Panc1 (cell line): ENCODE measurements around the gene KCNAB1.

Source experiments
- CTCF ChIP-seq: fragments of 450-650 bp; IDR thresholded peaks from 2 replicates; pipeline ENCODE4 v1.5.1; 2017; ENCODE audit warnings: mild to moderate bottlenecking
- POLR2AphosphoS5 ChIP-seq: IDR thresholded peaks from 2 replicates; pipeline ENCODE4 v1.6.1; 2012; ENCODE audit warnings: mild to moderate bottlenecking, low read depth, low read length, moderate library complexity
- SIN3A ChIP-seq: IDR thresholded peaks from 2 replicates; pipeline ENCODE4 v1.6.1; 2012; ENCODE audit warnings: low read depth, mild to moderate bottlenecking, low read length, moderate library complexity, borderline replicate concordance; ENCODE audit not compliant: insufficient read depth
- TCF7L2 ChIP-seq: IDR thresholded peaks from 2 replicates; pipeline ENCODE4 v1.6.1; 2011; ENCODE audit warnings: mild to moderate bottlenecking, low read depth, low read length, inconsistent platforms

- no peak for TF ChIP-seq CTCF
- no peak for TF ChIP-seq POLR2AphosphoS5
- TF ChIP-seq SIN3A, result no peak
- no peak for TF ChIP-seq TCF7L2
Observed at GRCh38 chr3:156253150-156253549, 132.8 kb downstream of the KCNAB1 start.
